ENCODE results near the gene UCK2.

DNA sequence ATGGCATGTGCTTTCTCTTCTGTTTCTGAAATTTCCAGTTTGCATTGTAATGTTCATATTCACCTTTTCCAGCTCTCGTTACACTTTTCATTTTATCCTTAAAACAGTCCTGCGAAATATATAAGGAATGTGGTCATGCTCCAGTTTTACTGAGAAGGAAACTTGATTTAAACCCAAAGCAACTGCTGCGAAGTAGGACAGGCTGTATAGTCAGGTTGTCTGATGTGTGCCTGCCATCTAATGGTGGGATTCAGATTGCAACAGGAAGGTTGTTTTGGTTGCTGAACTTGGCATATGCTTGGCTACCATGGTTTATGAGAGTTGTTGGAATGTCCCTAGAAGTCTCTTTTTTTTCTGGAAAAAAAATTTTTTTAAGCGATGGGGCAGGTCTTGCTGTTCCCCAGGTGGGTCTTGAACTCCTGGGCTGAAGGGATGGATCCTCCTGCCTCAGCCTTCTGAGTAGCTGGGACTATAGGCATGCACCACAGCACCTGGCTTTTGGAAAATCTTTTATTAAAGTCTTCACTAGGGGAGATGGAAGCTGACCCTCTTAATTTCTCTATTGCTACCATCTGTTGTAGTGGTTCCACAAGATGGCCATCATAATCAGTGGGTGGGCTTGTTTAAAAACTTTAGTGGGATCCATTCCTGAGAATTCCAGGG lies 86.9 kb downstream of the UCK2 start:
- TF ChIP-seq POLR2A (IDR thresholded peaks at IDR 0.05) = no peak
- TF ChIP-seq, protein P1, sequence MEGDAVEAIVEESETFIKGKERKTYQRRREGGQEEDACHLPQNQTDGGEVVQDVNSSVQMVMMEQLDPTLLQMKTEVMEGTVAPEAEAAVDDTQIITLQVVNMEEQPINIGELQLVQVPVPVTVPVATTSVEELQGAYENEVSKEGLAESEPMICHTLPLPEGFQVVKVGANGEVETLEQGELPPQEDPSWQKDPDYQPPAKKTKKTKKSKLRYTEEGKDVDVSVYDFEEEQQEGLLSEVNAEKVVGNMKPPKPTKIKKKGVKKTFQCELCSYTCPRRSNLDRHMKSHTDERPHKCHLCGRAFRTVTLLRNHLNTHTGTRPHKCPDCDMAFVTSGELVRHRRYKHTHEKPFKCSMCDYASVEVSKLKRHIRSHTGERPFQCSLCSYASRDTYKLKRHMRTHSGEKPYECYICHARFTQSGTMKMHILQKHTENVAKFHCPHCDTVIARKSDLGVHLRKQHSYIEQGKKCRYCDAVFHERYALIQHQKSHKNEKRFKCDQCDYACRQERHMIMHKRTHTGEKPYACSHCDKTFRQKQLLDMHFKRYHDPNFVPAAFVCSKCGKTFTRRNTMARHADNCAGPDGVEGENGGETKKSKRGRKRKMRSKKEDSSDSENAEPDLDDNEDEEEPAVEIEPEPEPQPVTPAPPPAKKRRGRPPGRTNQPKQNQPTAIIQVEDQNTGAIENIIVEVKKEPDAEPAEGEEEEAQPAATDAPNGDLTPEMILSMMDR (IDR thresholded peaks at IDR 0.05) = peak; percentile 75 to 94 (median 92)
